Naive thymus-derived CD4-positive, alpha-beta T cell (primary cell): ENCODE data around the gene SH3RF3. TPM values are rescaled to one million over a fixed set of nuclear protein-coding genes. Genes with fewer than 3 reads are reported as not detected.
A peak's percentile ranks its signal among the peaks of the same experiment; 100 is the strongest.

Source experiments
- ATAC-seq: fragments of 150-1000 bp; cut with Tn5 transposase; 2 replicates; pipeline ENCODE4 v1.10.0; 2021; ENCODE audit warnings: mild to moderate bottlenecking, moderate library complexity
- CTCF ChIA-PET: fragments of 350-600 bp; sonication (Branson Sonifier 250); formaldehyde crosslinking; loops from one replicate; lab custom pipeline; 2021; ENCODE audit warnings: antibody characterized with exemption; lab: Charles Lee
- POLR2A ChIA-PET: fragments of 350-600 bp; sonication (Branson Sonifier 250); formaldehyde crosslinking; loops from one replicate; lab custom pipeline; 2021; ENCODE audit warnings: antibody characterized with exemption, inconsistent platforms; lab: Charles Lee
- DNase-seq, 9 donors: peaks; one replicate each; pipeline versions ENCODE4 v3.0.0 to v3.0.0-alpha.2; 2020 to 2022; ENCODE audit warnings: mixed read lengths in 1 of 9
- H3K27ac ChIP-seq: one replicate; pipeline ENCODE4 v1.7.0; 2013; ENCODE audit warnings: mild to moderate bottlenecking, low read depth, low read length, moderate library complexity
- H3K27me3 ChIP-seq, 2 donors: one replicate each; pipeline ENCODE4 v1.7.0; 2013; ENCODE audit warnings: low read length in 2 of 2, mild to moderate bottlenecking in 2 of 2, moderate library complexity in 2 of 2; ENCODE audit not compliant: control insufficient read depth in 2 of 2, insufficient read depth in 2 of 2
- H3K36me3 ChIP-seq, 3 experiments: 1 replicate in 2 of 3; 2 replicates in 1 of 3; pipeline ENCODE4 v1.7.0; 2013; ENCODE audit warnings: low read length in 3 of 3, mild to moderate bottlenecking in 3 of 3, moderate library complexity in 1 of 3; ENCODE audit not compliant: insufficient read depth in 3 of 3, control insufficient read depth in 2 of 3
- H3K4me1 ChIP-seq, 2 donors: one replicate each; pipeline ENCODE4 v1.7.0; 2013; ENCODE audit warnings: low read length in 2 of 2, mild to moderate bottlenecking in 2 of 2, moderate library complexity in 1 of 2; ENCODE audit not compliant: control insufficient read depth in 2 of 2, insufficient read depth in 2 of 2
- H3K4me3 ChIP-seq: 2 replicates; pipeline ENCODE4 v1.7.0; 2013; ENCODE audit warnings: mild to moderate bottlenecking, low read length
- H3K9me3 ChIP-seq, 3 experiments: 1 replicate in 2 of 3; 2 replicates in 1 of 3; pipeline ENCODE4 v1.7.0; 2013; ENCODE audit warnings: low read length in 3 of 3; ENCODE audit not compliant: control insufficient read depth in 2 of 3
- H3K27ac Mint-ChIP-seq, 9 donors: one replicate each; pipeline ENCODE4 v1.8.0; 2020 to 2022; ENCODE audit warnings: mixed read lengths in 9 of 9, mild to moderate bottlenecking in 8 of 9, moderate library complexity in 5 of 9, inconsistent platforms in 2 of 9
- H3K27me3 Mint-ChIP-seq, 5 donors: one replicate each; pipeline ENCODE4 v1.8.0; 2021 to 2022; ENCODE audit warnings: mixed read lengths in 5 of 5, mild to moderate bottlenecking in 1 of 5
- H3K36me3 Mint-ChIP-seq, 5 donors: one replicate each; pipeline ENCODE4 v1.8.0; 2020 to 2022; ENCODE audit warnings: mixed read lengths in 5 of 5, mild to moderate bottlenecking in 3 of 5, inconsistent platforms in 1 of 5
- H3K4me1 Mint-ChIP-seq, 7 donors: one replicate each; pipeline ENCODE4 v1.8.0; 2020 to 2022; ENCODE audit warnings: mixed read lengths in 7 of 7, mild to moderate bottlenecking in 3 of 7, inconsistent platforms in 1 of 7
- H3K4me3 Mint-ChIP-seq, 10 donors: one replicate each; pipeline ENCODE4 v1.8.0; 2020 to 2022; ENCODE audit warnings: mild to moderate bottlenecking in 10 of 10, mixed read lengths in 10 of 10, moderate library complexity in 6 of 10, inconsistent platforms in 2 of 10
- H3K9me3 Mint-ChIP-seq, 11 donors: one replicate each; pipeline ENCODE4 v1.8.0; 2020 to 2022; ENCODE audit warnings: mixed read lengths in 11 of 11, mild to moderate bottlenecking in 4 of 11, inconsistent platforms in 1 of 11, moderate library complexity in 1 of 11
- intact Hi-C, 2 donors: fragments of 100-400 bp; cut with micrococcal nuclease; formaldehyde crosslinking; loops; one replicate each; pipeline ENCODE4 v1.15.1; 2023
- polyA plus RNA-seq, 2 donors: library from polyadenylated mRNA; unstranded; fragments of 300-500 nt; fragmentation: Illumina TruSeq; gene quantifications; one replicate each; pipeline ENCODE4 v1.2.3, GENCODE V29; 2021
- total RNA-seq, 6 experiments: library from RNA in 5 of 6; stranded (reverse) in 5 of 6; gene quantifications; 1 replicate in 5 of 6; 2 replicates in 1 of 6; pipeline ENCODE4 v1.2.3 and lab custom pipeline; 2021 to 2026

Gene SH3RF3
- total and polyA plus RNA-seq, 7 experiments from 2014 or later, result 0.19 to 11.5 (median 4.8) TPM

GRCh38 chr2:109448946-109449788 is 320.2 kb downstream of the SH3RF3 start:
- no peak for DNase-seq
- H3K36me3 Mint-ChIP-seq, result peaks cover 2 to 64% (median 17%) of the 10 kb centered on the region in 5 donors
- H3K4me3 Mint-ChIP-seq, result no peak overlapping the region
- peaks cover 0 to 12% (median 5%) of the 10 kb centered on the region in 11 donors for H3K9me3 Mint-ChIP-seq
- intact Hi-C loops, result no loop called here
- H3K9me3 ChIP-seq, result peaks cover 0 to 7% (median 0%) of the 10 kb centered on the region in 3 experiments
- CTCF ChIA-PET, result no interaction called here
- no peaks in the 10 kb centered on the region for H3K4me1 ChIP-seq
- no peaks in the 10 kb centered on the region for H3K27me3 Mint-ChIP-seq
- no peak for ATAC-seq
- peak overlapping the region in 1 of 9 donors; percentile 14 for H3K27ac Mint-ChIP-seq
- H3K4me1 Mint-ChIP-seq, result peaks cover 0 to 6% (median 0%) of the 10 kb centered on the region in 7 donors
- no peak overlapping the region for H3K27ac ChIP-seq
- POLR2A ChIA-PET, result no interaction called here
- no peak overlapping the region for H3K4me3 ChIP-seq
- H3K27me3 ChIP-seq, result no peaks in the 10 kb centered on the region
- peaks cover 0 to 11% (median 5%) of the 10 kb centered on the region in 3 experiments for H3K36me3 ChIP-seq

DNA sequence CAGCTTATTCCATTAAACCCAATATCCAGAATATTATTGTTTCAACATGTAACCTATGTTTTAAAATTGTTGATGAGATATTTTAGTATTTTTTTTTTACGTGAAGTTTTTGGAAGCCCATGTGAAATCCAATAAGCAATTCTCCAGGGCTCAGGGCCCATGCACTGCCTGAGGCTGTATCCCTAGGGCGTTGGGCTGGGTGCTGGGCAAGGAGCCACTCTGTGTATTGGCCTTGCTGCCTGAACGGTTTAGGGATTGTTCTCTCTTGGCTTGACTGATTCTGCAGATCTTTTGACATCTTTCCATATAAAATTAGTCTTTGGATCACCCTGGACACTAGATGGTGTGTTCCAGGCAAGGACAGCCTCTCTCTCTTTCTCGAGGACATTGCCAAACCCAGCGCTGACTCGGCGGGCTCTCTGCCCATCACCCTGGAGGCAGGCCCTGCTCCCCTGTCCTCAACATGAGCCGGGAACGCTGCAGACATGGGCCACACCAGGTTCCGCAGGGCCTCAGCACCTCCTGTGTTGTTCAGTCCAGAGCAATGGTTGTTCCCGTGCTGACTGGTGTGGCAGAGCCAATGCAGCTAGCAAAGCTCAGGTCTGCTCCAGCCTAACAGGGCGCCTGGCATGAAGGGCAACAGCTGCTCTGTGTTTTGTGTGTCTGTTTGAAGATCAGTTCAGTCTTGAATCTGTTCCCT is 321.7 kb downstream of the SH3RF3 start:
- H3K4me1 Mint-ChIP-seq, result peaks cover 0 to 7% (median 0%) of the 10 kb centered on the region in 7 donors
- peaks cover 0 to 58% (median 7%) of the 10 kb centered on the region in 5 donors for H3K36me3 Mint-ChIP-seq
- H3K27ac Mint-ChIP-seq, result no peak overlapping the region
- ChIA-PET POLR2A (no interaction called here), CTCF (no interaction called here)
- H3K4me3 Mint-ChIP-seq, result no peak overlapping the region
- ATAC-seq (no peak), DNase-seq (no peak)
- Histone ChIP-seq H3K36me3 (peaks cover 0 to 11% (median 5%) of the 10 kb centered on the region in 3 experiments), H3K27ac (no peak overlapping the region), H3K9me3 (no peaks in the 10 kb centered on the region), H3K27me3 (no peaks in the 10 kb centered on the region), H3K4me3 (no peak overlapping the region), H3K4me1 (no peaks in the 10 kb centered on the region)
- H3K9me3 Mint-ChIP-seq, result no peaks in the 10 kb centered on the region
- intact Hi-C loops, result no loop called here
- no peaks in the 10 kb centered on the region for H3K27me3 Mint-ChIP-seq

DNA sequence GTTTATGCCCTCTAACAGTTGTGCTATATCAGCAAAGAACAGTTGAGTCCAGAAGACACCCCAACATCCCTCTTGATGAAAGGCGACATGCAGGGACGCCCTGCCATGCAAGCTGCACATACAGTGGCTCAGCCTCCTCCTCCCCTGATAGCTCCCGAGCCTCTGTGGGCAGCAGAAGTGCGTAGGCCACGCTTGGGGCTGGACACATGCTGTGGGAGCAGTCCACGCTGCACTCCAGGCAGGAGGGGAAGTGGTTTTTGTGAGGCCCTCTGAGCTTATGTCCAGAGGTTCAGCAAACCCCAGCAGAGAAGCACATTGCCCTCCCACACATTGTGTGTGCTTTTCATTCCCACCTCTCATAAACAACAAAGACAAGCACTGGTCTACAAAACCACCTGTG is 322.7 kb downstream of the SH3RF3 start:
- no peaks in the 10 kb centered on the region for H3K27me3 ChIP-seq
- Mint-ChIP-seq H3K36me3 (peaks cover 0 to 56% (median 6%) of the 10 kb centered on the region in 5 donors), H3K4me3 (no peak overlapping the region), H3K9me3 (no peaks in the 10 kb centered on the region), H3K27ac (no peak overlapping the region), H3K27me3 (no peaks in the 10 kb centered on the region), H3K4me1 (peaks cover 0 to 7% (median 0%) of the 10 kb centered on the region in 7 donors)
- H3K4me1 ChIP-seq, result no peaks in the 10 kb centered on the region
- intact Hi-C loops, result no loop called here
- POLR2A ChIA-PET, result no interaction called here
- ATAC-seq (no peak), DNase-seq (no peak)
- CTCF ChIA-PET, result no interaction called here
- peaks cover 0 to 15% (median 5%) of the 10 kb centered on the region in 3 experiments for H3K36me3 ChIP-seq
- no peak overlapping the region for H3K27ac ChIP-seq
- H3K9me3 ChIP-seq, result no peaks in the 10 kb centered on the region
- no peak overlapping the region for H3K4me3 ChIP-seq

DNA sequence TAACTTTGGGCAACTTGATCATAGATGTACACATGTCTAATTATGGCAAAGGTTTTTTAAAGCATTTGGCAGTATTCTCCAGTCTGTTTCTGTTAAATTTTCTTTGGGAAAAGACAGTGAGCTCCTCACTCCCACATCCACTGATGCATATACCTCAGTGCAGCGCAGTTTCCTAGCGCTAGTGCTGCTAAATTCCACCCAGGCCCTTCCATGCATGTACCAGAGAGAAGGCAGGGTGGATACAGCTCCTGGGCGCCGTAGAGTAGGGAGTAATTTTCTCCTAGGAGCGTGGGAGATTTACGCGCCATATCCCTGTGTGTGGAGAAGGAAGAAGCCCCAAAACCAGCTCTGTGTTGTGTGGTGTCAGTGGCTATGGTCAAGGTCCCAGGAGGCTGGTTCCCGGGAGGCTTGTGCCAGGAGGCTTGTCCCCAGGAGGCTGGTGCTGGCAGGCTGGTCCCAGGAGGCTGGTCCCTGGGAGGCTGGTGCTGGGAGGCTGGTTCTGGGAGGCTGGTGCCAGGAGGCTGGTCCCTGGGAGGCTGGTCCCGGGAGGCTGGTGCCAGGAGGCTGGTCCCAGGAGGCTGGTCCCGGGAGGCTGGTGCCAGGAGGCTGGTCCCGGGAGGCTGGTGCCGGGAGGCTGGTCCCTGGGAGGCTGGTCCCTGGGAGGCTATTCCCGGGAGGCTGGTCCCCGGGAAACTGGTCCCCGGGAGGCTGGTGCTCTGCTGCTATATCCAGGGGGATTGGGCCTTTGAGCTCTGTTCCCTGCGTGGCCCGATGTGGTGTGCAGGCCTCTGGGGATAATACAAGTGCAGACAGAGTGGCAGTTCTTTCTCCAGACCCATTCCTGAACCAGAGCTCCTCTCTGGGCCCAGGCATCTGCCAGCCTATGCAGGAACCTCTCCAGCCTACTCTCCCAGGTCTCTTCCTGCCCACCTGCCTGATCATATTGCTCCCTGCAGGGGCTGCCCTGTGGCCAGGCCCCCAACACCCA is 323.6 kb downstream of the SH3RF3 start:
- H3K27me3 Mint-ChIP-seq, result no peaks in the 10 kb centered on the region
- intact Hi-C loops, result no loop called here
- Histone ChIP-seq H3K4me1 (no peaks in the 10 kb centered on the region), H3K27me3 (no peaks in the 10 kb centered on the region), H3K4me3 (no peak overlapping the region), H3K9me3 (no peaks in the 10 kb centered on the region), H3K27ac (no peak overlapping the region), H3K36me3 (peaks cover 0 to 15% (median 5%) of the 10 kb centered on the region in 3 experiments)
- no peak overlapping the region for H3K4me3 Mint-ChIP-seq
- peaks cover 0 to 7% (median 0%) of the 10 kb centered on the region in 7 donors for H3K4me1 Mint-ChIP-seq
- H3K36me3 Mint-ChIP-seq, result peaks cover 0 to 52% (median 10%) of the 10 kb centered on the region in 5 donors
- CTCF ChIA-PET, result no interaction called here
- no peak for ATAC-seq
- H3K9me3 Mint-ChIP-seq, result no peaks in the 10 kb centered on the region
- DNase-seq, result no peak
- POLR2A ChIA-PET, result no interaction called here
- no peak overlapping the region for H3K27ac Mint-ChIP-seq

- H3K4me3 Mint-ChIP-seq, result no peak overlapping the region
- Histone ChIP-seq H3K4me3 (no peak overlapping the region), H3K36me3 (peaks cover 0 to 15% (median 5%) of the 10 kb centered on the region in 3 experiments), H3K4me1 (no peaks in the 10 kb centered on the region), H3K9me3 (no peaks in the 10 kb centered on the region), H3K27me3 (no peaks in the 10 kb centered on the region), H3K27ac (no peak overlapping the region)
- CTCF ChIA-PET, result no interaction called here
- H3K27me3 Mint-ChIP-seq, result peaks cover 0 to 4% (median 0%) of the 10 kb centered on the region in 5 donors
- no peaks in the 10 kb centered on the region for H3K9me3 Mint-ChIP-seq
- no peak overlapping the region for H3K27ac Mint-ChIP-seq
- POLR2A ChIA-PET, result no interaction called here
- intact Hi-C loops, result no loop called here
- no peak for ATAC-seq
- H3K36me3 Mint-ChIP-seq, result peaks cover 0 to 52% (median 10%) of the 10 kb centered on the region in 5 donors
- H3K4me1 Mint-ChIP-seq, result peaks cover 0 to 10% (median 0%) of the 10 kb centered on the region in 7 donors
- DNase-seq, result no peak
These were observed 324.5 kb downstream of the SH3RF3 start for GRCh38 chr2:109453371-109453995.

DNA sequence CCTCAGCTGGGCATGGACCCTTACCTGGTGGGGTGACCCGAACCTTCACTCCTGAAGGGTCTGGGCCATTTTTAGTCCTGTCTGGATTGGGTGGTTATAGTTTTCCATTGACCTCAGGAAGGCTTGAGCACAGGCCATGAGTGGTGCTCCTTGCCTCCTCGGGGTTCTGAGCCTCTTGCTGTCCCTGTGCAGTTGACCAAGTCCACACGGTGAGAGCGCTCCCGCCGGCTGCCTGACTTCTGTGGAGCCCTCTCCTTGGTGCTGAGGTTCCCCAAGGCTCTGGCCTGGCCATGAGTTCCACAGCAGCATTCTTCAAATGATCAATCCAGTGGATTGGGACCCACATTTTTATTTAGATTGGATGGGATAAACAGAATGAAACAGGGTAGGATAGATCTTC is 325.3 kb downstream of the SH3RF3 start:
- H3K27me3 ChIP-seq, result no peaks in the 10 kb centered on the region
- ChIA-PET POLR2A (no interaction called here), CTCF (no interaction called here)
- Mint-ChIP-seq H3K36me3 (peaks cover 0 to 54% (median 10%) of the 10 kb centered on the region in 5 donors), H3K27ac (no peak overlapping the region), H3K4me3 (no peak overlapping the region), H3K9me3 (no peaks in the 10 kb centered on the region), H3K4me1 (peaks cover 0 to 10% (median 0%) of the 10 kb centered on the region in 7 donors), H3K27me3 (peaks cover 0 to 4% (median 0%) of the 10 kb centered on the region in 5 donors)
- peaks cover 0 to 15% (median 5%) of the 10 kb centered on the region in 3 experiments for H3K36me3 ChIP-seq
- DNase-seq (no peak), ATAC-seq (no peak)
- H3K27ac ChIP-seq, result no peak overlapping the region
- no peaks in the 10 kb centered on the region for H3K9me3 ChIP-seq
- intact Hi-C loops, result no loop called here
- H3K4me3 ChIP-seq, result no peak overlapping the region
- H3K4me1 ChIP-seq, result no peaks in the 10 kb centered on the region
